GM19238 (cell line): ENCODE measurements around the gene HOXD3.

ENCODE experiments used
- DNase-seq: peaks from one replicate; pipeline ENCODE4 v3.0.0; 2011; ENCODE audit warnings: low spot score; ENCODE audit not compliant: insufficient read length

Gene HOXD3

GRCh38 chr2:176149481-176149938 is 7.6 kb upstream of the HOXD3 start:
- no peak for DNase-seq

- DNase-seq, result no peak
Observed at GRCh38 chr2:176149939-176150583, 7.0 kb upstream of the HOXD3 start.

- no peak for DNase-seq
Observed at GRCh38 chr2:176150584-176151441, 6.3 kb upstream of the HOXD3 start.

GRCh38 chr2:176151442-176152287 is 5.4 kb upstream of the HOXD3 start, which contains the start of gene HOXD4:
Gene HOXD4, plus strand, starts transcription at chr2:176151550. Its CDS starts 84 bp downstream, at chr2:176151634.
- no peak for DNase-seq

- no peak for DNase-seq
Observed at GRCh38 chr2:176152350-176153181, 4.5 kb upstream of the HOXD3 start.

- no peak for DNase-seq
Observed at GRCh38 chr2:176154576-176155252, 2.4 kb upstream of the HOXD3 start.

GRCh38 chr2:176155356-176156044 is 1.6 kb upstream of the HOXD3 start:
- DNase-seq, result no peak

- DNase-seq, result no peak
Observed at GRCh38 chr2:176156301-176156806, 753 bp upstream of the HOXD3 start.

GRCh38 chr2:176157499-176158185 is 535 bp downstream of the HOXD3 start:
- DNase-seq, result no peak

GRCh38 chr2:176158186-176158591 is 1.1 kb downstream of the HOXD3 start:
- DNase-seq, result no peak

- DNase-seq, result no peak
Observed at GRCh38 chr2:176158855-176159662, 2.0 kb downstream of the HOXD3 start.

- no peak for DNase-seq
Observed at GRCh38 chr2:176159663-176160250, 2.6 kb downstream of the HOXD3 start.

GRCh38 chr2:176160251-176160985 is 3.3 kb downstream of the HOXD3 start:
- DNase-seq, result no peak

- DNase-seq, result no peak
Observed at GRCh38 chr2:176160986-176161824, 4.1 kb downstream of the HOXD3 start.

GRCh38 chr2:176161825-176162626 is 4.9 kb downstream of the HOXD3 start:
- no peak for DNase-seq
